Stimulated activated CD8-positive, alpha-beta memory T cell treated with anti-CD3 and anti-CD28 coated beads, Interleukin-2, amount 100 ng/mL, for 1 hour (primary cell): ENCODE results near the gene PCDH17.

Experiments
- DNase-seq, 2 donors: peaks; one replicate each; pipeline ENCODE4 v3.0.0-alpha.2; 2020; ENCODE audit warnings: low read depth in 2 of 2

Gene PCDH17

DNA sequence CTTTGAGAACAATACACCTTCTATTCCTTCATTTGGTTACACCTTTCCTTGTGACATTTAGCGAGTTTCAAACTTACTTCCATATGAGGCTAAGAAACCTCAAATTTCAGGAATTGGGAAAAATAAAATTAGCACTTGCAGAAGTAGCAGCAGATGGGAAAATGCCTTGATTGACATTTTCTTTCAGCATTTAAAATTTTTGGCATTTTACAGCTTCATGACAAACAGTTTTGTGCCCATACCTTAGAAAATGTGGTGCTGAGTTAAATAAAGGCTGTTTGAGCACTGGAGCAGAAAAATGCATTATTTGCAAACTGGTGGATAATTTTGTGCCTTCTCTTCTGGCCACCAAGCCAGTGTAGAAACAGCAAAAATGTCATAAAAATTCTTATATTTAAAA lies 95.4 kb downstream of the PCDH17 start:
- no peak for DNase-seq

GRCh38 chr13:57734306-57734705 lies 102.8 kb downstream of the PCDH17 start:
- no peak for DNase-seq

GRCh38 chr13:57739089-57739488 lies 107.5 kb downstream of the PCDH17 start:
- DNase-seq: no peak

DNA sequence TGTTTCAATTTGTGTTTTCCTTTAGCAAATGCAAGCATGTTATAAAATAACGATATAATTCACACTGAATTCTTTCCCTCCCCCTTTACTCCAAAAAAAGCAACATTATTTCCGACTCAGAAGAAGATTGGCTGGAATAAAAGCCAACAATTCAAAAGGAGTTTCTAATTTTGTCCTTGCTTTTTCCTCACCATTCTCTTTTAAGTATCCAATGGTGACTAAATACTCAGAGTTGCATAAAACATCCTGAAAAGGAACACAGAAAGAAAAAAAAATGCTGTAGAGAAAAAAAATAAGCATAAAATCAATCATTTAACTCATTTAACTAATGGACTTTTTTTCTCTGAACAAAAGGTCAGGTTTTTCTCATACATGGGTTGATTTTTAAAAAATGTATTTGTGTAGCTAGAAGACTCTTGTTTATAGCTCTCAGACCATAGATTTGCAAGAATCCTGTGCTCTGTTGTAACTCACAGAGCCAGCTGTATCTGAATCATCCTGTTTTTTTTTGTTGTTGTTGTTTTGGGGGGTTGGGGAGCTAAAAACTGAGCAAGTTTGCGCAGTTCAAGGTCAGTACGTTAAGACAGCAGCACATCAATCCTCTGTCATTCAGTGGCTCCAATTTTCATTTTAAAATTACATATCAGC lies 108.1 kb downstream of the PCDH17 start:
- no peak for DNase-seq

DNA sequence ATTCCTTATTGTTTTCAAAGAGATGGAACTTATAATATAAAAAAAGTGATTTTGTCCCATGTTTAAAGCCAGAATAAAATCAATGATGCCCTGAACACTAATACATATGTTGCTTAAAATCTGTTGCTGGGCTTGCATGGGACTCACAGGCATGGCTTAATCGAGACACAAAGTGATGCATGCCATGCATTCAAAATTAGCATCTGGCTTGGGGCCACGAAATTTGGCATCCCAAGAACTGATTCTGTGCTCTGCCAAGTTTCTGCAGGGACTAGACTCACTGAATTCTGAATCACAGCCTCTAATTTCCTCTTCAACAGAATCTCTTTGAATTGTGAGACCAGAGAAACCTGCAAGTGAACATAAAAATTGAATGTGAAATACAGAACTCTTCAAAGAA lies 109.2 kb downstream of the PCDH17 start:
- no peak for DNase-seq

DNA sequence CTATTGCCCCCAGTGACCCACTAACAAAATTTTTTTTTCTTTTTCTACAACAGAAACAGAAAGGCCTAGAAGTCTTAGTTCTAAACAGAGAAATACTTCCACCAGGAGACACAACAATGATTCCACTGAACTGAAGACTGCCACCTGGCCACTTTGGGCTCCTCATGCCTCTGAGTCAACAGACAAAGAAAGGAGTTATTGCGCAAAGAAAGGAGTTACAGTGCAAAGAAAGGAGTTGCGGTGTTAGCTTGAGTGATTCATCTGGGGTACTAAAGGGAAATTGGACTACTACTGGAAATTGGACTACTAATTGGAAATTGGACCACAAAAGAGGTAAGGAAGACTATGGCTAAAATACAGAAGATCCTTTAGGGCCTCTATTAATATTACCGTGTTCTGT lies 116.6 kb downstream of the PCDH17 start:
- no peak for DNase-seq

- no peak for DNase-seq
Observed at GRCh38 chr13:57760951-57761350, 129.4 kb downstream of the PCDH17 start.

DNA sequence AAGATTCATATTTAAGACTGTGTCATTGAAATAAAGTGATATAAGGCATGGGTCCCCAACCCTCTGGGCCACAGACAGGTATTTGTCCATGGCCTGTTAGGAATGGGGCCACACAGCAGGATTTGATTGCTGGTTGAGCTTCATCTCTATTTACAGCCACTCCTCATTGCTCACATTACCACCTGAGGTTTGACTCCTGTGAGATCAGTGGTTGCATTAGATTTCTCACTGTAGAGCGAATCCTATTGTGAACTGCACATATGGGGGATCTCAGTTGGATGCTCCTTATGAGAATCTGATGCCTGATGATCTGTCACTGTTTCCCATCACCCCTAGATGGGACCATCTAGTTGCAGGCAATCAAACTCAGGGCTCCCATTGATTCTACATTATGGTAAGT lies 132.1 kb downstream of the PCDH17 start:
- DNase-seq: no peak
